GM18498 (cell line): ENCODE measurements around the gene RTN4R.
"Not testable (repeated sequence)": the region's sequence is repeated elsewhere in the genome, so short reads cannot be mapped to it uniquely, and the experiment has no call there.

Experiments
- ATAC-seq: cut with Tn5 transposase; IDR thresholded peaks from one replicate; pipeline ENCODE4 v1.9.1; 2021; ENCODE audit warnings: mild to moderate bottlenecking, moderate library complexity; ENCODE audit not compliant: unreplicated experiment

RTN4R gene

DNA sequence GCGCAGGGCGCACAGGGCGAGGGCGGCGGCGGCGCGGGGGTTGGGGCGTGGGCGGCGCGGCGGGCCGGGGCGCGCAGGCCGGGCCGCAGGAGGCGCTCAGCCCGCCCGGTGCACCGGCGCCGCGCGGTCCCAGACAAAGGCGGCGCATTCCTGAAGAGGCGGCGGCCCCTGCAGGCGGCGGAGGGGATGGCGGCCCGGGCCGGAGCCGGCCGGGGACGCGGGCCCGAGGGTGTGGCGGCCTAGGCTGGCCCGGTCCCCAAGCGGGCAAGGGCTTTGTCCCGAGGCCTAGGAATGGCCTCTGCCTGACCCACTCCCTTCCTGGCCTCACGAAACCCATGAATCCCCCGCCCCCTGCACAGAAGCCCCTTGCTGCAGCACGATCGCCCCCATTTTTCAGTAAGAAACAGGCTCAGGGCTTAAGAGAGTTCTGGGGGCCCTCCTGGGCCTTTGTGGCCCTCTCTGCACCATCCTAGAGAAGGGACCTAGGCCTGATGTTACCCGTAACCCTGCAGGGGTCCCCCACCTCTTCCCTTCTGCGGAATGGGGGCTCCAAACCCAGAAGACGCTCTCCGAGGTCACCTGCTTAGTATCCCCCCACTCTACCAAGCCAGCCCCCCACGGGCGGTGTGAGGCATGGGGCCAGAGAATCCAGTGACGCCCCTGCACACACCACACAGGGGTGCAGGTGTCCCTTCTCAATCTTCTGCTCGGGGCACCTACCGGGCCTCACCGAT is at the start of gene RTN4R:
Gene RTN4R, minus strand, starts transcription at position 40 of the 734 bp plus-strand sequence. CDS start 226 bp downstream, outside the sequence.
- ATAC-seq: no peak

DNA sequence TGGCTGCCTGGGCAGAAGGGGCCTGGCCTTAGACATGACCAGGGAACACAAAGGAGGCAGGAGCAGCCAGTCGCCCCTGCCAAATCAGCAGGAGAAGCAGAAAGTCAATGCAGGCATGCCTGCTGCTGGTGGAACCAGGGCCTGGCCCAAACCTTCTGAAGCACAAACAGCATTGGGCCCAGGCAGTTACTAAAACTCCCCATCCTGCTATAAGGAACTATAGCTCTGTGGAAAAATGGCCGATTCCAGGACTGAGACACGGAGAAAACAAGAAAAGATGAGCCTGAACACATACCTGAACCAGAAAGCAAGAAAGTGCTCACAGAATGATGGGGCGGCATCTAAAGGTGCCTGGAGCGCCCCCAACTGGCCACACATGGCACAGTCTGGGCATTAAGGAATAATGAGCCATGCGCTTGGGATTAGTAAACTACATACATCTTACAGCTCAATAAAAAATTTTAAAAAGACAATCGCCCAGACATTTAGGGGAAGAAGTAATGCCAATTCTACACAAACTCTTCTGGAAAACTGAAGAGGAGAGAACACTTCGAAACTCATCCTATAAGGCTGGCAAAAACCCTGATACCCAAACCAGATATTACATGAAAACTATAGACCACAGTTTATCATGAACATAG is 49.4 kb upstream of the RTN4R start:
- ATAC-seq: not testable (repeated sequence)

DNA sequence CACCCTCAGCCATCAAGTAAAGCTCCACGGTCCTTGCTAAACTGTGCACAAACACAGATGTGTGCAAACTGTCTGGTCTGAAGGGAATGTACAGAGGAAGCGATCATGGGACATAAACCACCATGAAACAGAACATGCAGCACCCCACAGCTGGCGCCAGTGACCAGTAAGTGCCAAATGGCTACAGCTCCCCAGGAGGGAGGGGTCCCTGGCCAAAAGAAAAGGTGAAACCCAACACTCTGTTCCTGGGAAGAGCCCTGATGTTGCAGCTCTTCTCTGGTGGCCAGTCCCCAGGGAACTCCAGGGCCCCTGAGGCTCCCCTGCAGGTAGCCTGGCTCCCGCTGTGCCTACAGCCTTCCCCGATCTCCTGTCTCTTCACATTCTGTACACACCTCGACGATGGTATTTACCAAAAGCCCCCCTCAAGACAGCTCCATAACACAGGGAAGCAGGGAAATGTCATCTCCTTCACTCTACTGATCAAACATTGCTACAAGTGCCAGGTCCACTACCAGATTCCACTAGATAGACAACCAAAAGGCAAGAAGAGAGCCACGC is 48.8 kb upstream of the RTN4R start:
- ATAC-seq: no peak

DNA sequence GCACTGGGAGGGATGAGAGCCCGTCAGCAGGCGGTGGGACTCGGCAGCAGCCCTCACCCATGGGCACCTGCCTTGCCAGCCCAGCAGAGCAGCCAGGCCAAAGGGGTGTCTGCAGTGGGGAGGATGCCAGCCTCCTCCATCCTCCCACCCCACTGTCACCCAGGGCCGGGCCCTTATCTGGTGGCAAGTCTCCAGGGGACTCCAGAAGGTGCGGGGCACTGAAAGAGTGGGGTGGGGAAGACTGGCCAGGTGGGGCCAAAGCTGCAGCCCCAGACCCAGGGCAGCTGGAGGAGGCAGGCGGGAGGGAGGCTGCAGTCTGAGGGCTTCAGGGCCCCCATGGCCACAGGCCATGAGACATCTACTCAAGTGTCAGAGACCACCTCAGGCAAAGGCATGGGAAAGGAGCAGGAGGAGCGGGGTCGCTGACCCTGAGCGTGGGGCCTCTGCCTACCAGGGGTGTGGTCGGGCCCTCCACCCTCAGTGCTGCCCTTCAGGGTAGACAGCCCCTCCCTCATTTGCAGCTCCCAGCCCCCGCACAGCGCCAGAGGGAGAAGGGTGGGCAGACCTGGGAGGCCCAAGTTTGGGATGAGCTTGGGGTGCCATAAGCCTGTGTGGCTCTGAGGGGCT is 48.2 kb upstream of the RTN4R start:
- ATAC-seq: no peak

DNA sequence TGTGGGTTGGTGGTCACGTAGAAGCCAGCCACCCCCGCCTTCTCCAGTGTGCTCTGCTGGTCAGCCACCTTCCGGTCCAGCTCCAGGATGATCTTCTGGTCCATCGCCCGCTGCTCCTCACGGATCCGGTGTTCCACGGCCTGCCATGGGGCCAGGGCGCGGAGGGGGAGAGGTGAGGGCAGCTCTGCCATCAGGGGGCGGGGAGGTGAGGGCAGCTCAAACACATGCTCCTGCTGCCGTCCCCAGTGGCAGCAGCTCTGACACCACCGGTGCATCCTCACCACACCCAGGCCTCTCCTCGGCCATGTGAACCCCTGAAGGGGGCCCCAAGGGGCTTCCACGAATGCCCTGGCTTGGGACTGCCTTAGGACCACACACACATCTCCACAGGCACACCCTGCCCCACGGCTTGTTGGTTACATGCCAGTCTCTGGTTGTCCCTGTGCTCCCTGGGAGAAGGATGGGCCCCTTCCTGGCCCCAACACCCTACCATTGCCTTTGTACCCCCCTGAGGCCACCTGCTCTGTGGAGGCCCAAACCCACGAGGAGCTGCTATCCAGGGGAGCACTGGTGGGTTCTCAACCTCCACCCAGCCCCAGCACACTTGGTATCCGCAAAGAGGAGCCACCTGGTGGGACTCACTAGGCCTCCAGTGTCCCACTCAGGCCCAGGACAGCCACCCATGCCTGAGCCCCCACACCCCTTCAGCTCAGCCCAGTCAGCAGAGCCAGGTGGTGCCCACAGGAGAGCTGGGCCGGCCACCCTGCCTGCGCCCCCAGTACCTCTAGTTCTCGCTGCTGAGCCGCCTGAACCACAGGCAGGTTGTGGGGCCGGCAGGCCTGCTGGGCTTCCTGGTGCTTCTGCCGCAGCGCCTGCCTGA is 47.5 kb upstream of the RTN4R start:
- no peak for ATAC-seq

DNA sequence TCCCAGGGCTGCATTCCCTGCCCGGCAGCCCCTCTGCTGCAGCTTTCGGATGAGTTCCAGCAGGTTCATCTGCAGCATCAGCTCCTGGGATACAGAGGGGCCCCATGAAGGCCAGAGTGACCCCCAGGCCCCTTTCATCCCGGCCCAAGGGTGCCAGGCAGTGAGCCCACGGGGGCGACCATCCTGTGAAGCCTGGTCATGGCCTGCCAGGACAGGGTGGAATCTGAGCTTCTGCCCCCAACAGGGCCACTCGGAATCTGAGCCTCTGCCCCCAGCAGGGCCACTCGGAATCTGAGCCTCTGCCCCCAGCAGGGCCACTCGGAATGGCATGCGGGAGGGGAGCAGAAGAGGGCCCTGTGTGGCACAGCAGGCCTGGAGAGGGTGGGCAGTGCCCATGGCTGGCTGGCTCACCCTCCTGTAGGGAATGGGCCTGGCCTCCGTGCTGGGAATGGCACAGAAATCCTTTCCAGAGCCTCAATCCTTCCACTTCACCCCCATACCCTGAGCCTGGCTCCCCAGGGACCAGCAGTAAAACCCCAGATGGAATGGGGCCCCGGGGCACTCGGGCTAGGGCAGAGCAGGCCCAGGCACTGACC is 46.7 kb upstream of the RTN4R start:
- ATAC-seq: not testable (repeated sequence)

DNA sequence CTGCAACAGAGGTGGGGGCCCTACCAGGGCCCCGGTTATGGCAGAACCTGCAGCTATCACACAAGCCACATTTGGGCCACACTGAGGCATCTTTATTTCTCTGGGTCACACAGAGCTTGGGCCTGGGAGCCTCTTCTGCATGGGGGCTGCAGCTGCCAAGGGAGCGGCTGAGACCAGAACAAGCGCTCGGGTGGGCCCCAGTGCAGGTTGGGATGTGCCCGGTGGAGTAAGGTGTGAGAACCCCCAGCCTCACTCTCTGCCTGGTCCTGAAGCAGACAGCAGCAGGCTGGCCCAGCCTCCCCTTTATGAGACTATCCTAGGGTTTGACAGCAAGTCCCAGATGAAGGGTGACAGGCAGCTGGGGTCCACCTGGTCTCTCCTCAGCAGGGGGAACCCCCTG is 46.1 kb upstream of the RTN4R start:
- ATAC-seq: not testable (repeated sequence)

DNA sequence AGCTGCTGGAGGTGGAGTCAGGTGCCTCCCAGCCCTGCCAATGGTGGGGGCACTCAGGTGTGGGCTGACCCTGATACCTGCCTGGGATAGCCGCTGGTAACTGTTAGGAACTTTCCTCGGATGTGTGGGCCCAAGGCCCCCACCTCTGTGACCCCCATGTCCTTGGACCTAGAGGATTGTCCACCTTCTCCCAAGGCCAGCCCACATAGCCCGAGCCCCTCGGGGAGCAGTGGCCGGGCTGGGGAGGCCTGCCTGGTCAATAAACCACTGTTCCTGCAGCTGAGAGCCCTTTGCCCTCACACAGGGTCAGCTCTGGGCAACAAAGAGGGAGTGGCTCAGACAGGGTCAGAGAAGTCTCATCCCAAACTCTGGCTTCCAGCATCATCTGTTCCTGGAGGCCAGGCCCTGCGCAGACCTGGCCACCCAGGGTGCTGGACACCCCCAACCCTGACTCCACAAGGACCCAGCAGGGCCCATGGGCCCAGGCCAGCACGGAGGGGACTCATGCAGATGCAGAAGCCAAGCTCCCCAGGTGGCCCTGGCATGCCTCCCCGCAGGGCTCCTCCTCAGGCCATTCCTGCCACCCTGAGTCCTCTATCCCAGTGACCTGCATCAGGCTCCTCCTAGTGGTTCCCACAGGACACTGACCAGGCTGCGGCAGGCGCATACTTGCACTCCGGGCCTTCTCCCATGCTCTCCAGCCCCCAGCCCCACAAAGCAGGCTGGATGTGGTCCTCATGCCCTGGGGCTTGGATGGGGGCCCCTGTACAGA is 45.4 kb upstream of the RTN4R start:
- ATAC-seq: not testable (repeated sequence)

DNA sequence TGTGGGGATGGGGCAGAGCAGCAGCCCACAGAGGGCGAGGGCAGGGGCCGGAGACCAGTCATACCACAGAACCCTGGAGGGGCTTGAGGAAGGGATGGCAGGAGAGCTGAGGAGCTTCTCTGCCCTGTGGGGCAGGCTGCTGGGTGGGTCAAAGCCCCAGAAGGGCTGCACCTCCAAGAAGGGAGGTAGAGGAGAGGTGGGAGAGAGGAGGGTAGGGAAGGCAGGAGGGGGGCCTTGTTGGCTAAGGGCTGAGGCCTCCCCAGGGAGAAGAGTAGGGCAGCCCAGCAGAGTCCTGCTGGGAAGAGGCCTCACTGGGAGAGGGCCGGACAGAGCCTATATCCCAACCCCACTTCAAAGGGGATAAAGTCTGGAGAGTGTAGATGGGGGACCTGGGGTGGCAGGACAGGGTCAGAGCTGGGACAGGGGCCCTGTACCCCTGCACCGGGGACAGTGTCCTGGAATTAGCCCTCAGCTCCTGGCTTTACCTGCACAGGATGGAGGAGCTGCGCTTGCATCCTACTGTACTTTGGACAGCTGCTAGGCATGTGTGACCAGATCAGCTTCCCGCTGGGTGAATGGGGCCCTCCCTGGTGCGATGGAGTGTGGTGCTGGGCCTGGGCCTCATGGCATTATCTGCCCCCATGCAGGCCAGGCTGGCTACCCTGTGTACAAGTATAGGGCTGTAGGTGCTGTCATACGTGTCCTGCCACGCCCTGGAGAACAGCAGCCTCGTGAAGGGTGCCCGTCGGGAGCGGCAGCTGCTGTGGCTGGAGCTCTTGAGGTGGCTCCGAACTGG is 44.5 kb upstream of the RTN4R start:
- no peak for ATAC-seq

DNA sequence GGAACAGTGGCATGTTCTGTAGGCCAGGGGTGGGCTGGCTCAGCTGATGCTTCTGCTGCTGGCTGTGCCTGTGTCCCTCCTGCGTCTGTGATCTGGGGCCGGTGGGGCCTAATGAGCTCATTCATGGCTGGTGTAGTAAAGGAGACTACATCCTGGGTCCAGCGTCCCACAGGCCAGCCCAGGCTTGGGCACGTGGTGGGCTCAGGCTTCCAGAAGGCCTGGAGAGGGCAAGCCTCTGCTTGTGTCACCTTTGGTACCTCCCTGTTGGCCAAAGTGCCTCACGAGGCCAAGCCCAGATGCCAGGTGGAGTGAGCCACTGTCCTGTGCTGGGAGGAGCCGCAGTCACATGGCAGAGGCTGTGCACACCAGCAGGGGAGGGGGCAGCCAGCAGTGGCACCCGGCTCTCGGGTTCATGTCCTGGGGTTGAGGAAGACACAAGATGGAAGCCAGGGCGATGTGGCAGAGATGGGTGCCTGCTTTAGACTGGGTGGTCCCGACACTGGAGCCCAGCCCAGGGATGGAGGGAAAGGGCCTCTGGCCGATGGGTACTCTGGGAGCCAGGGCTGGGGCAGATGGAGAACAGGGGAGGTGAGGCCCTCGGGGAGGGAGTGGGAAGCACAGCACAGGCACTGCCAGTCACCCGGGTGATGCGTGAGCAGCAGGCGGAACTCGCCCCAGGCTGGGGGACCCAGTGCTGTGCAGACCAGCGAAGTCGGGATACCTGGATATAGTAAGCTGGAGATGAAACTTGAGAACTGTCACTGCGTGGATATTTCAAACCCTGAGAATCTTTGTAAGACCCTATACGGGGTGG is 43.3 kb upstream of the RTN4R start:
- ATAC-seq: not testable (repeated sequence)

DNA sequence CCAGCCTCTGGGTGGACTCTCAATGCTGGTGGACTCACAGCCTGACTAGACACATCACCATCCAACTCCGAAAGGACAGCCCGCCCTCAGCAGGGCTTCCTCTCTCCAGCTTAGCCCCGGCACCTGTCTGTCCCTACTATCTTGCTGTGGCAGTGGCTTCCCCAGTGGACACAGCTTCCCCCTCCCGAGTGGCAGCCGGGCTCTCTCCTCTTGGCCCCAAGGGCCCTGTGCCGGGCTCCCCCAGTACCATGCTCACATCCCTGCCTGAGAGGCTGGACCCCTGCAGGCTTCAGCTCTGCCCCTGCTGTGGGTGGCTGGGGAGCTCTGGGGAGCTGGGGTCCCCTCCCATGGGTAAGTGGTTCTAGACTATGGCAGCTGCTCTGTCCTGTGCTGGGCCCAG is 42.7 kb upstream of the RTN4R start:
- not testable (repeated sequence) for ATAC-seq

DNA sequence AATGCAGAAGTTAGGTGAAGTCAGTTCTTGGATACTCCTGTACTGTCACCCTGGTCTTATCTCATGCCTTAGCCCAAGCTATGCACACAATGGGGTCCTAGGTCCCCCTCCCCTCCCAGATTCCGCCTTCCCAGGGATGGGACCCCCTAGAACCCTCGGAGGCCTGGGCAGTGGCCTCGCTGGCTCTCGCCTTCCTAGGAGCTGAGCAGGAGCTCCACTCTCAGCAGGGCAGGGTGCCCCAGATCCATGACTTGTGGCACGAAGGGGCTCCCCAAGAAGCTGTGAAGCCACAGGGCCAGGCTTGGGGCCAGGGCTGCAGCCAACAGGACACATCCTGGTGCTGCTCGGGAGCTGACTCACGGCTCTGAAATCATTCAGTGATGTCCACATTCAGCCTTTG is 42.1 kb upstream of the RTN4R start:
- not testable (repeated sequence) for ATAC-seq

DNA sequence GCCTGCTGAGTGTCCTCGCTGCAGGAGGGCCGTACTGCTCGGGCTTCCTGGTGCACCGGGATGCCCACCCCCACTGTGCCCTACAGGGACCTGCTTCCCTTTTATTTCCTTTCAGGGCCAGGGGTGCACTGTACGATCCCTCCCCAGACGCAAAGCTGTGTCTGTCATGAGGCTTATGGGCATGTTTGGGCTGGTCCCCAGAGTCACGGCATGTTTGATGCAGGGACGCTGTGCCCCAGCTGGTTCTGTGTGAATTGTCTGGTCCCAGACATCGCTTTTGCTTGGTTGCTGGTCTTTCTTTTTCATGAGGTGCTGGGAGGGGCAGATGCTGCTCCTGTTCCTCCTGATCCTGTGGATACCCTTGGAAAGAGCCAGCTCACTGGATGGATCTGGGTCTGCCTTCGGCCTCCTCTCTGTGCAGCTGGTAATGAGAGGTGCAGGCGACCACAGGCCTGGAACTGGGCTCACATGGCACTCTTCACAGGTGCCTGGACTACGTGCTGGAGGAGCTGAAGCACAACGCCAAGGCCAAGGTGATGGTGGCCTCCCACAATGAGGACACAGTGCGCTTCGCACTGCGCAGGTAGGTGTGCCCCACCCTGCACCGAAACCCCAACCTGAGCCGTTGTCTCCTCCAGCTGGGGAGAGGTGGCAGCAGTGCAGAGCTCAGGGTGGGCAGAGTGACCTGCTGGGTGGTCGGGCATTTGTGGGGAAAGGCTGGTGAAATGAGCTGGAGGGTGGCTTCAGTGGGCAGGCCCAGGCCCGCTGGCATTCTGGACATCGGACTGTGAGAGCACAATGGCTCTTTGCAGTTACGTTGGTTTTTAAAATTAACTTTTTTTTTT is 40.9 kb upstream of the RTN4R start:
- not testable (repeated sequence) for ATAC-seq

DNA sequence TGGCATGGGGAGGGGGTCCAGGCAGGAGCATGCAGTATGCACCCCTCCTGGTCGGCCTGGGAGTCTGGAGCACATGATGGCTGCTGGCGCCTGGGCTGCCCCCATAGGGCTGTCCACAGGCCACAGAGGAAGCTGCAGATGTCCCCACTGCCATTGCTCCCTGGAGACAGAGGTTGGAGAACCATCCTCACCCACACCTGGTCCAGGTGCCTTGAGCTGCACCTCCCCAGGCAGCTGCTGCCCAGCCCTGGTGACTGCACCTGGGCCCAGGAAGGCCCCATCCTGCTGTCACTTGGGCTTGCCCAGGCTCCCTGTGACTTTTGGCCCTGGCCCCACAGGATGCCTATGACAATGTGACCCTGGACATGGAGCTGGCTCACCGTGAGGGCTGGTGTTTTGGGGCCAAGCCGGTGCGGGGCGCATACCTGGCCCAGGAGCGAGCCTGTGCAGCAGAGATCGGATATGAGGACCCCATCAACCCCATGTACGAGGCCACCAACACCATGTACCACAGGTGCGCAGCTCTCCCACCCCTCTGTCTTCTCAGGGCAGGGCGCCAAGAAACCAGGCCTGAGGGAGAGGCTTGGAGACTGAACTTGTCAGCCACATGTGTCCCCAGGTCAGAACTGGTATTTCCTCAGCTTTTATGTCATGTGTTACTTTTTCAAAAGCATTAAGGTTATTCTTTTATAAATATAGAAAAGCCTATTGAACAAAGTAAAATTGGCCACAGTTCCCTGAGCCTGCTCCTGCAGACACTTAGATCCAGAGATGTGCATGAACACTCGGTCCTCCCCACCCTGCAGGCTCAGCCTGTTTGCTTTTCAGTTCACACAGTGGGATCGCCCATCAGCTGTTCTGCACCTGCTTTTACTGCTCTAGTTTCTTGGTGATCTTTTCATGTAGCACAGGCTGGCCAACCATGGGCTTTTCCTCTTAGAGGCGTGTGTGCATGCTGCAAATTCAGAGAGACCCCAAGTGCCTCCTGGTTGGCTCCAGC is 39.6 kb upstream of the RTN4R start:
- ATAC-seq: not testable (repeated sequence)

DNA sequence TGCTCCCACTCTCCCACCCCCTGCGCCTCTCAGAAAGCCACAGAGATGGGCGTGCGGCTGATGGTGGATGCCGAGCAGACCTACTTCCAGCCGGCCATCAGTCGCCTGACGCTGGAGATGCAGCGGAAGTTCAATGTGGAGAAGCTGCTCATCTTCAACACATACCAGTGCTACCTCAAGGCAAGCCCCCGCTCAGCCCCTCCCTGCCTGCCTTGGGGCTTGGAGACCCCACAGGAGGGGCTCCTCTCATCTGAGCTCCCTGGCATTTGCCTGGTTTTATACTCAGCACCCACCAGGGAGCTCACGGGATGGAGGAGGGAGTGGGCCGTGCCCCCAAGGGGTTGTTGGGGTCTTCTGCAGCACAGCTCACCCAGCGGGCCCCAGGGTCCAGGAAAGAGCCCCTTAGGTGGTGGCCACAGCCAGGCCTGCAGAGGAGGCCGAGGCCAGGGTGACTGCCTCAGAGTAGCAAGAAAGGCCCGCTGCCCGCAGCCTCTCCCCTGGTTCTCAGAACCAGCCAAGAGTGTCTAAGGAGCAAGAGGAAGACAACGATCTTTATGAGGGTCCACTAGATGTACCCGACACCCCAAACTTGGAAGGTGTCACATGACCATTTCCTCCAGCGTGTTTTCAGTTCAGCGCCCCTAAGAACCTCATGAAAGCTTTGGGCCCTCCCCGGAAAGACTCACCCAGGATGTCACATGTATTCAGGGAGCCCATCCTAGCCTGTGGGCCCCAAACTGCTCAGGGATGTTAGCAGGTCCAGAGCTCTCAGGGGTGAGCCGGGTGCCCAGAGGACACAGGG is 38.7 kb upstream of the RTN4R start:
- not testable (repeated sequence) for ATAC-seq
